OCI-LY1 (cell line): Measurements from ENCODE around the gene PSPN.

Experiments
- CTCF ChIP-seq: fragments of 200-600 bp; sonication (generic), shearing (Covaris generic); IDR thresholded peaks from 2 replicates; pipeline ENCODE4 v1.5.1; 2017; ENCODE audit warnings: mild to moderate bottlenecking, antibody characterized with exemption, low read length, moderate library complexity, mixed read lengths
- EZH2 ChIP-seq: fragments of 200-600 bp; sonication (generic), shearing (Covaris generic); IDR thresholded peaks from 2 replicates; pipeline ENCODE4 v1.8.0; 2017; ENCODE audit warnings: borderline replicate concordance, mixed run types, mild to moderate bottlenecking, antibody characterized with exemption, low read length, moderate library complexity, mixed read lengths

GRCh38 chr19:6424939-6425731 is 49.4 kb upstream of the PSPN start:
- TF ChIP-seq CTCF: no peak
- no peak for TF ChIP-seq EZH2
